Upper lobe of left lung (tissue), 4 donors: ENCODE results near the gene SPTBN1.

Source experiments
- POLR2A ChIP-seq, 4 donors: fragments of 450-650 bp; IDR thresholded peaks; one replicate each; pipeline ENCODE4 v1.5.1; 2016 to 2017; ENCODE audit warnings: antibody characterized with exemption in 4 of 4, mild to moderate bottlenecking in 2 of 4
- POLR2AphosphoS5 ChIP-seq, 2 donors: sonication (generic); formaldehyde crosslinking; IDR thresholded peaks; one replicate each; pipeline ENCODE4 v1.5.1; 2017; ENCODE audit warnings: antibody characterized with exemption in 2 of 2

GRCh38 chr2:54680397-54681041 lies 224.4 kb downstream of the SPTBN1 start:
- no peak for TF ChIP-seq POLR2A (IDR thresholded peaks at IDR 0.05)
- TF ChIP-seq POLR2AphosphoS5 (IDR thresholded peaks at IDR 0.05), result no peak
